Esophagus mucosa (tissue), 1 donor: ENCODE data around the gene ZNF865. TPM values are rescaled to one million over a fixed set of nuclear protein-coding genes. Genes with fewer than 3 reads are reported as not detected.
A peak's percentile ranks its signal among the peaks of the same experiment; 100 is the strongest.

Source experiments
- ATAC-seq: fragments of 200-7000 bp; cut with Tn5 transposase; one replicate; pipeline ENCODE4 v1.9.1; 2020
- total RNA-seq: library from RNA; stranded (reverse); gene quantifications from one replicate; pipeline ENCODE4 v1.2.4, GENCODE V29; 2023
- donor health status: DM: yes; HTN: yes; CAD: no.

The ZNF865 gene
- total RNA-seq, 1 donor from 2014 or later, result 5.3 TPM

DNA sequence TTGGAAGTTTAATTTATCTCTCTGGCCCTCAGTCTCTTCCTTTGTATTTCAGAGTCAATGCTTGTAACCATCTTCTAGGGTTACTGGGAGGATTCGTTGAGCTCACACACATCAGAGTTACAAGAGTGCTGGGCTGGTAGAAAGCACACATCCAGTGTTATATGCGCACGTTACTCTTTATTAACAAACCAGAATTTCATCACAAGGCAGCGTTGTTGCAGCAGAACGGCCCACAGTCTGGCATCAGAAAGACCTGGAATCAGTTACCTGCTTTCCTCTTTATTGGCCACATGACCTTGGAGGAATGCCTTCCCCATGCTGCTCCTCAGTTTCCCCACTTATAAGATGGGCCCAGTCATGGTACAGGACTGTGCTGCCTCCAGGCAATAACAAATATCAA, 3.9 kb downstream of the ZNF865 start:
- no peak for ATAC-seq

GRCh38 chr19:55611300-55611982, 6.0 kb downstream of the ZNF865 start:
- ATAC-seq, result no peak

DNA sequence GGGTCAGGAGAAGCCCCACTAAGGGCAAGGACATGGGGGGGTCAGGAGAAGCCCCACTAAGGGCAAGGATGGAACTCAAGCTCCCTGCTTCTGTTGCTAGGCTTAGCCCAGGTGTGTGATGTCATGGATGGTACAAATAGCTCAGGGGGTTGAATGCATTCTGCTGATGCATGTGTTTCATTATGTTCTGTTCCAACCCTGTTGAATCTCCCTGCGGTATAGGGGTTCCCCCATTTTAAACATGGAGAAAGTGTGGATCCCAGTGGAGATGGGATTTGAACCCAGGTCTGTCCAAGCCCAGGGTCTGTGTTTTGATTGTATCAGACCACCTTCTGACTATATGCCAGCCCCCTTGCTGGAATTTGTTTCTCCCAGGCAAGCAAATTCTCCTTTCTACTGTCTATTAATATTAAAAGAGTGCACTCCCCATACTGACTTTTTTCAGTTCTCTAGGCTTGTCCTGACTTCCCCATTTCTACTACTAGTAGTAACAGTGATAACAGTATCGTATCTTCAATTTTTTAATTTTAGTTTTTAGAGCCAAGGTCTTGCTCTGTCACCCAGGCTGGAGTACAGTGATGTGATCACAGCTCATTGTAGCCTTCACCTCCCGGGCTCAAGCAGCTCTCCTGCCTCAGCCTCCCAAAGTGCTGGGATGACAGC, 6.7 kb downstream of the ZNF865 start:
- ATAC-seq, result no peak

DNA sequence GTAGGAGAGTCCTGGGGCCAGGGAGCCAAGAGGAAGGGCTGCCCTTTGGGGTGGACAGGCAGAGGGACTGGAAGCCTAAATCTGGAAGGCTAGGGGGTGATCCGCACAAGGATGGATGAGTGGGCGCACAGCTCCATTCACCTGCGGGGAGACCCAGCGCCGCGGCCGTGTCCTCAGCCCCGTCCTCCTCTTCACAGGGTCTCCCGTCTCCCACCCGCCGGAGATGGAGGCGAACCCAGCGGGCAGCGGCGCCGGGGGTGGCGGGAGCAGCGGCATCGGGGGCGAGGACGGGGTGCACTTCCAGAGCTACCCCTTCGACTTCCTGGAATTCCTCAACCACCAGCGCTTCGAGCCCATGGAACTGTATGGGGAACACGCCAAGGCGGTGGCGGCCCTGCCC, 7.9 kb downstream of the ZNF865 start:
- ATAC-seq, result no peak

DNA sequence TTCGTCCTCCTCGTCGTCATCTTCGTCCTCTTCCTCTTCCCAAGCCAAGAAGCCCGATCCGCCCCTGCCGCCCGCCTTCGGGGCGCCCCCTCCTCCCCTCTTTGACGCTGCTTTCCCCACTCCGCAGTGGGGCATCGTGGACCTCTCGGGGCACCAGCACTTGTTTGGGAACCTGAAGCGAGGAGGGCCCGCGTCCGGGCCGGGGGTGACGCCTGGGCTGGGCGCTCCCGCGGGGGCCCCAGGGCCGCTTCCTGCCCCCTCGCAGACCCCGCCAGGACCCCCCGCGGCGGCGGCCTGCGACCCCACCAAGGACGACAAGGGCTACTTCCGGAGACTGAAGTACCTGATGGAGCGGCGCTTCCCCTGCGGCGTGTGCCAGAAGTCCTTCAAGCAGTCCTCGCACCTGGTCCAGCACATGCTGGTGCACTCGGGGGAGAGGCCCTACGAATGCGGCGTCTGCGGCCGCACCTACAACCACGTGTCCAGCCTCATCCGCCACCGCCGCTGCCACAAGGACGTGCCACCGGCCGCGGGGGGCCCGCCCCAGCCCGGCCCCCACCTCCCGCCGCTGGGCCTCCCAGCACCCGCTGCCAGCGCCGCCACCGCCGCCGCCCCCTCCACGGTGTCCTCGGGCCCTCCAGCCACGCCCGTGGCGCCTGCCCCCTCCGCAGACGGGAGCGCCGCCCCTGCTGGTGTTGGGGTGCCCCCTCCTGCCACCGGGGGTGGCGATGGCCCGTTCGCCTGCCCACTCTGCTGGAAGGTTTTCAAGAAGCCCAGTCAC, 8.7 kb downstream of the ZNF865 start:
- no peak for ATAC-seq

DNA sequence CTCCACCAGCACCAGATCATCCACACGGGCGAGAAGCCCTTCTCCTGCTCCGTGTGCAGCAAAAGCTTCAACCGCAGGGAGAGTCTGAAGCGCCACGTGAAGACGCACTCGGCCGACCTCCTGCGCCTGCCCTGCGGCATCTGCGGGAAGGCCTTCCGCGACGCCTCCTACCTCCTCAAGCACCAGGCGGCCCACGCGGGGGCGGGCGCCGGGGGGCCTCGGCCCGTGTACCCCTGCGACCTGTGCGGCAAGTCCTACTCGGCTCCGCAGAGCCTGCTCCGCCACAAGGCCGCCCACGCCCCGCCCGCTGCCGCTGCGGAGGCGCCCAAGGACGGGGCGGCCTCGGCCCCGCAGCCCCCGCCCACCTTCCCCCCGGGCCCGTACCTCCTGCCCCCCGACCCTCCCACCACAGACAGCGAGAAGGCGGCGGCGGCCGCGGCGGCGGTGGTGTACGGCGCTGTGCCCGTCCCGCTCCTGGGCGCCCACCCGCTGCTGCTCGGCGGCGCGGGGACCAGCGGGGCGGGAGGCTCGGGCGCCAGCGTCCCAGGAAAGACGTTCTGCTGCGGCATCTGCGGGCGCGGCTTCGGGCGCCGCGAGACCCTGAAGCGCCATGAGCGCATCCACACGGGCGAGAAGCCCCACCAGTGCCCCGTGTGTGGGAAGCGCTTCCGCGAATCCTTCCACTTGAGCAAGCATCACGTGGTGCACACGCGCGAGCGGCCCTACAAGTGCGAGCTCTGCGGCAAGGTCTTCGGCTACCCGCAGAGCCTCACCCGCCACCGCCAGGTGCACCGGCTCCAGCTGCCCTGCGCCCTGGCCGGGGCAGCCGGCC, 9.5 kb downstream of the ZNF865 start:
- ATAC-seq, result no peak

- no peak for ATAC-seq
Measured at GRCh38 chr19:55615543-55616394, 10.3 kb downstream of the ZNF865 start.

DNA sequence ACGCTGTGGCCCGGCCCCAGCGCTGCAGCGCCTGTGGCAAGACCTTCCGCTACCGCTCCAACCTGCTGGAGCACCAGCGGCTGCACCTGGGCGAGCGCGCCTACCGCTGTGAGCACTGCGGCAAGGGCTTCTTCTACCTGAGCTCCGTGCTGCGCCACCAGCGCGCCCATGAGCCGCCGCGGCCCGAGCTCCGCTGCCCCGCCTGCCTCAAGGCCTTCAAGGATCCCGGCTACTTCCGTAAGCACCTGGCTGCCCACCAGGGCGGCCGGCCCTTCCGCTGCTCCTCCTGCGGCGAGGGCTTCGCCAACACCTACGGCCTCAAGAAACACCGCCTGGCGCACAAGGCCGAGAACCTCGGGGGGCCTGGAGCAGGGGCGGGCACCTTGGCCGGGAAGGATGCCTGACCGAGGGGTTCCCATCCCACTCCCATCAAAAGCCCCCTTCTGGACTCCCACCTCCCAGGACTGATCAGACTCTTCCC, 11.0 kb downstream of the ZNF865 start:
- no peak for ATAC-seq

GRCh38 chr19:55617426-55617825, 12.0 kb downstream of the ZNF865 start:
- ATAC-seq, result no peak

GRCh38 chr19:55618426-55618825, 13.0 kb downstream of the ZNF865 start:
- no peak for ATAC-seq

DNA sequence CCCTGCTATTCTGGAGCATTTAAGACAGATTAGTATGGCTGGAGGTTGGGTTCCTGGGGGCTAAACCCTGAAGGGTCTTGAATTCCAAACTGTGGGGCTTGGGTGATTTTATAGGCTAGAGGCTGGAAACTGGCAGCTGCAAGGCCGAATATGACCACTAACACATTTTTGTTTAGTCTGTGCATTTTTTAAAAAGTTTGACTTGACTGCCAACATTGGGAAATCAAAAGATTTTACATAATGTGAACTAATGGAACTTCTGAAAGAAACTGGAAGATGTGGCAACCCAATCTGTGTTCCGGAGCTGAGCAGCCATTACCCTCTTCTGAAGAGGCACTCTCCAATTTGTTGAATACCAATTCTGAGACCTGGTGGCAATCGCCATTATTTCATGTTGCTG, 13.8 kb downstream of the ZNF865 start:
- no peak for ATAC-seq

- ATAC-seq, result no peak
Measured at GRCh38 chr19:55620410-55621204, 15.2 kb downstream of the ZNF865 start.

GRCh38 chr19:55621205-55621672, 15.8 kb downstream of the ZNF865 start:
- no peak for ATAC-seq

DNA sequence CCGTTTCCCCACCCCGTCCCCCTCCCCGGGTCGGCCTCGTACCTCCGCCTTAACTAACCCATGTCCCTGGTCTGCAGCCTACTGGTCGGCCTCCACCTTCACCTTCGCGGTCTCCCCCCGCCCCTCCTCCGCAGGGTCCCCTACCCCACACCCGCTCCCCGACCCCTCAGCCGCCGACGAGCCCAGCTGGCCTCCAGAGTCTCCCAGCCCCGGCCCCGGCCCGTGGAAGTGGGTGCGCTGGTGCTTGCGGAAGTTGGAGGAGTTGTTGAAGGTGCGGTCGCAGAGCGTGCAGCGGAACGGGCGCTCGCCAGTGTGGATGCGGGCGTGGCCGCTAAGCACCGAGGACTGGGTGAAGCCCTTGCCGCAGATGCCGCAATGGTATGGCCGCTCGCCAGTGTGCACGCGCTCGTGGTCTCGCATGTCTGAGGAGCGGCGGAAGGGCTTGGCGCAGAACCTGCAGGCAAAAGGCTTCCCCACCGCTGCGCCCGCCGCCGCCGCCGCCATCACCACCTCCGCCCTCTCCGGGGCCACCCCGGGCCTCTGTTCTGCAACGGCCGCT, 16.3 kb downstream of the ZNF865 start:
- no peak for ATAC-seq

- ATAC-seq, result no peak
Measured at GRCh38 chr19:55622242-55622969, 17.0 kb downstream of the ZNF865 start.

GRCh38 chr19:55623130-55623529, 17.7 kb downstream of the ZNF865 start:
- ATAC-seq, result no peak

DNA sequence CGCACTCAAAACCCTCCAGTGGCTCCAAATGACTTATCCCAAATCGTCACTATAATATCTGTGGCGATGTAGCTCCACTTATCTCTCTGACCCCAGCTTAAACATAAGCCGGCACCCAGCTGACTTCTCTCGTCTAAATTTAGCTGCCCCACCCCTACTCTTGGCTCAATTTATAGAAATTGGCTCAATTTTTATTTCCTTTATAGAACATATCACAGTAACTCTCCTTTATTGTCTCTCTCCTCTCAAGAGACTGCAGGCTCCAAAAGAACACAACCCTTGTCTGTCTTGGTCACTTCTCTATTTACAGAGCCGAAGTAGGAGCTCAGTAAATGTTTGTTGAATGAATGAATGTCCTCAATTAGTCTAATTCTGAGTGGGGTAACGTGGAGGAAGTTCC, 18.1 kb downstream of the ZNF865 start:
- ATAC-seq, result no peak

- peak; percentile 93 for ATAC-seq
Measured at GRCh38 chr19:55624109-55625003, 18.9 kb downstream of the ZNF865 start, which contains the start of gene ZNF784. Gene ZNF784, minus strand, starts transcription at chr19:55624566. Its CDS starts 5 bp downstream, at chr19:55624561.

GRCh38 chr19:55625004-55625326, 19.5 kb downstream of the ZNF865 start:
- ATAC-seq, result no peak
